ENCODE measurements around the gene SETD3.
A peak's percentile ranks its signal among the peaks of the same experiment; 100 is the strongest.

The SETD3 gene

GRCh38 chr14:99479906-99480869, at the start of gene SETD3:
Gene SETD3, minus strand, starts transcription at chr14:99480859. Its CDS starts 15,054 bp downstream, at chr14:99465805.
- peak; percentile 23 for DNase-seq

GRCh38 chr14:99529899-99530298, 49.2 kb upstream of the SETD3 start:
- no peak for DNase-seq

GRCh38 chr14:99527427-99528076, 46.9 kb upstream of the SETD3 start:
- DNase-seq, result no peak

- DNase-seq, result no peak
Measured at GRCh38 chr14:99527026-99527425, 46.4 kb upstream of the SETD3 start.

- DNase-seq, result no peak
Measured at GRCh38 chr14:99525699-99526080, 45.0 kb upstream of the SETD3 start.

- no peak for DNase-seq
Measured at GRCh38 chr14:99524804-99525698, 44.4 kb upstream of the SETD3 start.

GRCh38 chr14:99524091-99524661, 43.5 kb upstream of the SETD3 start:
- no peak for DNase-seq

GRCh38 chr14:99523704-99524055, 43.0 kb upstream of the SETD3 start:
- DNase-seq, result no peak

- DNase-seq, result no peak
Measured at GRCh38 chr14:99522934-99523703, 42.5 kb upstream of the SETD3 start.

GRCh38 chr14:99522457-99522891, 41.8 kb upstream of the SETD3 start:
- no peak for DNase-seq

- DNase-seq, result no peak
Measured at GRCh38 chr14:99522025-99522401, 41.4 kb upstream of the SETD3 start.

GRCh38 chr14:99521176-99522024, 40.7 kb upstream of the SETD3 start:
- DNase-seq, result no peak

- no peak for DNase-seq
Measured at GRCh38 chr14:99520571-99521081, 40.0 kb upstream of the SETD3 start.

- DNase-seq, result peak; percentile 9
Measured at GRCh38 chr14:99519931-99520421, 39.3 kb upstream of the SETD3 start.

GRCh38 chr14:99519347-99519881, 38.8 kb upstream of the SETD3 start:
- DNase-seq, result peak; percentile 2

- peak; percentile 75 for DNase-seq
Measured at GRCh38 chr14:99518441-99519346, 38.0 kb upstream of the SETD3 start.

GRCh38 chr14:99517643-99518381, 37.2 kb upstream of the SETD3 start:
- DNase-seq, result no peak
